Trophoblast cell (in vitro differentiated cells and primary cell): ENCODE measurements around the gene HK2.

Experiments used
- DNase-seq, 2 donors: peaks; one replicate each; pipeline ENCODE4 v3.0.0-alpha.2; 2016
- H2AFZ ChIP-seq: 2 replicates; pipeline ENCODE4 v1.6.1; 2013; ENCODE audit warnings: low read length, moderate library complexity, mild to moderate bottlenecking; ENCODE audit not compliant: insufficient read depth, poor library complexity
- H2AK5ac ChIP-seq: 2 replicates; pipeline ENCODE4 v1.6.1; 2013; ENCODE audit warnings: mild to moderate bottlenecking, low read length
- H2BK120ac ChIP-seq: 2 replicates; pipeline ENCODE4 v1.6.1; 2013; ENCODE audit warnings: low read length, mild to moderate bottlenecking, moderate library complexity; ENCODE audit not compliant: insufficient read depth, poor library complexity
- H2BK12ac ChIP-seq: 2 replicates; pipeline ENCODE4 v1.6.1; 2013; ENCODE audit warnings: mild to moderate bottlenecking, low read length, moderate library complexity
- H2BK5ac ChIP-seq: 2 replicates; pipeline ENCODE4 v1.6.1; 2013; ENCODE audit warnings: low read length, low read depth, moderate library complexity, mild to moderate bottlenecking; ENCODE audit not compliant: poor library complexity
- H3K14ac ChIP-seq: 2 replicates; pipeline ENCODE4 v1.6.1; 2013; ENCODE audit warnings: mild to moderate bottlenecking, low read length
- H3K18ac ChIP-seq: 2 replicates; pipeline ENCODE4 v1.6.1; 2013; ENCODE audit warnings: mild to moderate bottlenecking, low read length
- H3K23ac ChIP-seq: 2 replicates; pipeline ENCODE4 v1.6.1; 2013; ENCODE audit warnings: low read length
- H3K27ac ChIP-seq: 2 replicates; pipeline ENCODE4 v1.5.1; 2013; ENCODE audit warnings: low read depth, mild to moderate bottlenecking, inconsistent platforms, low read length, moderate library complexity
- H3K27me3 ChIP-seq: 2 replicates; pipeline ENCODE4 v1.6.1; 2013; ENCODE audit warnings: inconsistent platforms, mild to moderate bottlenecking, low read length, moderate library complexity; ENCODE audit not compliant: insufficient read depth
- H3K36me3 ChIP-seq, 2 experiments: 1 replicate in 1 of 2; 2 replicates in 1 of 2; pipeline ENCODE4 v1.6.1; 2013; ENCODE audit warnings: low read length in 2 of 2, mild to moderate bottlenecking in 2 of 2, moderate library complexity in 1 of 2; ENCODE audit not compliant: insufficient read depth in 2 of 2, control insufficient read depth in 1 of 2
- H3K4ac ChIP-seq: 2 replicates; pipeline ENCODE4 v1.6.1; 2013; ENCODE audit warnings: low read depth, mild to moderate bottlenecking, low read length, moderate library complexity
- H3K4me1 ChIP-seq, 2 experiments: 1 replicate in 1 of 2; 2 replicates in 1 of 2; pipeline ENCODE4 v1.6.1; 2013; ENCODE audit warnings: low read length in 2 of 2, mild to moderate bottlenecking in 2 of 2, moderate library complexity in 1 of 2; ENCODE audit not compliant: insufficient read depth in 2 of 2, control insufficient read depth in 1 of 2
- H3K4me2 ChIP-seq: 2 replicates; pipeline ENCODE4 v1.6.1; 2013; ENCODE audit warnings: inconsistent platforms, mild to moderate bottlenecking, low read length, moderate library complexity
- H3K4me3 ChIP-seq: 2 replicates; pipeline ENCODE4 v1.5.1; 2013; ENCODE audit warnings: mild to moderate bottlenecking, low read depth, low read length, inconsistent platforms
- H3K79me1 ChIP-seq: one replicate; pipeline ENCODE4 v1.6.1; 2013; ENCODE audit warnings: low read length
- H3K79me2 ChIP-seq: 2 replicates; pipeline ENCODE4 v1.6.1; 2013; ENCODE audit warnings: low read length, mild to moderate bottlenecking; ENCODE audit not compliant: control insufficient read depth, insufficient read depth, poor library complexity
- H3K9ac ChIP-seq: 2 replicates; pipeline ENCODE4 v1.6.1; 2013; ENCODE audit warnings: mild to moderate bottlenecking, low read length
- H3K9me3 ChIP-seq: 2 replicates; pipeline ENCODE4 v1.6.1; 2013; ENCODE audit warnings: low read depth, mild to moderate bottlenecking, control low read depth, inconsistent platforms, low read length; ENCODE audit not compliant: insufficient read depth
- H4K12ac ChIP-seq: 2 replicates; pipeline ENCODE4 v1.6.1; 2013; ENCODE audit warnings: low read depth, mild to moderate bottlenecking, low read length, moderate library complexity
- H4K8ac ChIP-seq: 2 replicates; pipeline ENCODE4 v1.6.1; 2013; ENCODE audit warnings: low read depth, mild to moderate bottlenecking, low read length, moderate library complexity
- H4K91ac ChIP-seq: one replicate; pipeline ENCODE4 v1.6.1; 2013; ENCODE audit warnings: low read depth, mild to moderate bottlenecking, low read length, moderate library complexity
- WGBS: extraction: QIAGEN DNeasy Blood & Tissue Kit; methylation state at CpG from one replicate; pipeline ENCODE4 v1.1.7; 2013; ENCODE audit warnings: missing lambda C conversion rate; ENCODE audit not compliant: insufficient read length, insufficient coverage; ENCODE audit errors: extremely low coverage; 5-methylcytosine and 5-hydroxymethylcytosine counted together

HK2 gene

DNA sequence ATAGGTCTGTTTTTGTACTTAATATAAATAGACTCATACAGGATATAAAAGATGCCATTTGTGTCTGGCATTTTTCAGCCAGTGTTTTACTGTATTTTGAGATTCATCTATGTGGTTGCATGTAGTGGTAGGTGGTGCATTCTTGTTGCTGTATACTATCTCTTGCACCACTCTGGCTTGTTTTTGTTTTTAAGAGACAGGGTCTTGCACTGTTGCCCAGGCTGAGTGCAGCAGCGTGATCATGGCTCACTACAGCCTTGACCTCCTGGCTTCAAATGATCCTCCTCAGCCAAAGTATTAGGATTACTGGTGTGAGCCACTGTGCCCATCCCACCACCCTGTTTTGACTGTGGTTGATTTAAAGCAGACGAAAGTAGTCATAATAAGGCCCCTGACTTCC is 12.6 kb downstream of the HK2 start:
- H3K4me3 ChIP-seq, result no peak overlapping the region
- H2BK5ac ChIP-seq, result no peak overlapping the region
- H3K9ac ChIP-seq, result no peak overlapping the region
- no peak overlapping the region for H2AFZ ChIP-seq
- H4K12ac ChIP-seq, result no peak overlapping the region
- no peak for DNase-seq
- no peaks in the 10 kb centered on the region for H3K9me3 ChIP-seq
- H2AK5ac ChIP-seq, result no peak overlapping the region
- no peaks in the 10 kb centered on the region for H3K27me3 ChIP-seq
- no peak overlapping the region for H2BK120ac ChIP-seq
- H3K79me2 ChIP-seq, result peaks cover 14% of the 10 kb centered on the region
- no peaks in the 10 kb centered on the region for H3K36me3 ChIP-seq
- H2BK12ac ChIP-seq, result peak overlapping the region; percentile 28
- H3K79me1 ChIP-seq, result peaks cover 27% of the 10 kb centered on the region
- H3K4ac ChIP-seq, result peak overlapping the region; percentile 80
- no peak overlapping the region for H3K18ac ChIP-seq
- no peak overlapping the region for H3K4me2 ChIP-seq
- no peak overlapping the region for H4K91ac ChIP-seq
- peaks cover 51 to 52% of the 10 kb centered on the region in 2 experiments for H3K4me1 ChIP-seq
- no peak overlapping the region for H3K27ac ChIP-seq
- no peak overlapping the region for H4K8ac ChIP-seq
- no peak overlapping the region for H3K23ac ChIP-seq
- H3K14ac ChIP-seq, result no peak overlapping the region
- no CpG with 5 or more reads among the region's 2 CpGs for WGBS

DNA sequence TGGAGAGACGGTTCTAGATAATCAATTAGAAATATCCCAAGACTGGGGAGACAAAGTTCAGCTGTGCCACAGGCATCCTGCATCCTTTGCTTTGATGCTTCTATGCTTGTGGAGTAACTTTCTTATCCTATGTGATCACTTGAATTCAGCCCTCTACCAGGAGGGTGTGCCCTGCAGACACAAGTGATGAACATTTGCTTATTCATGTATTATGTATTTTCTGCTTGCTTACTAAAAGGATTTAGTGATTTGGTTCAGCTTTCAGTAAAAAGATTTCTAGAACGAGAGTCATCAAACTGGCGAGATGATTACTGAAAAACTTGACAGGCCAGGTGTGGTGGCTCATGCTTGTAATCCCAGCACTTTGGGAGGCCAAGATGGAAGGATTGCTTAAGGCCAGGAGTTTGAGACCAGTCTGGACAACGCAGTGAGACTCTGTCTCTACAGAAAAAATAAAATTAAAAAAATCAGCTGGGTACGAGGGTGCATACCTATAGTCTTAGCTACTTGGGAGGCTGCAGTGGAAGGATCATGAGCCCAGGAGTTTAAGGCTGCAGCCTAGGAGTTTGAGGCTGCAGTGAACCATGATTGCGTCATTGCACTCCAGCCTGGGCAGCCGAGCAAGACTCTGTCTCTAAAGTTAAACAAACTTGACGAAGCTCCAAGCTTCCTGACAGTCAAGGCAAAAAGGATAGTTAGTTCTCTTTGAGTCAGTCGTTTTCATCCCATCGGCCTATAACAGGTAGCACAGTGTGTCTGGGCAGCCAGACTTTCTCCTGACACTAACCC is 13.3 kb downstream of the HK2 start:
- Histone ChIP-seq H3K14ac (no peak overlapping the region), H3K79me2 (peaks cover 12% of the 10 kb centered on the region), H3K18ac (no peak overlapping the region), H2BK120ac (no peak overlapping the region), H4K12ac (no peak overlapping the region), H3K27me3 (no peaks in the 10 kb centered on the region), H3K4me1 (peaks cover 57 to 60% of the 10 kb centered on the region in 2 experiments), H3K4me2 (no peak overlapping the region), H3K4me3 (no peak overlapping the region), H2BK12ac (no peak overlapping the region), H3K27ac (no peak overlapping the region), H4K8ac (no peak overlapping the region), H2AK5ac (no peak overlapping the region), H3K4ac (no peak overlapping the region), H3K79me1 (peaks cover 34% of the 10 kb centered on the region), H4K91ac (no peak overlapping the region), H2AFZ (no peak overlapping the region), H3K9me3 (no peaks in the 10 kb centered on the region), H3K9ac (no peak overlapping the region), H2BK5ac (no peak overlapping the region), H3K23ac (no peak overlapping the region), H3K36me3 (no peaks in the 10 kb centered on the region)
- no CpG with 5 or more reads among the region's 10 CpGs for WGBS
- DNase-seq, result peak in 1 of 2 donors; percentile 35

DNA sequence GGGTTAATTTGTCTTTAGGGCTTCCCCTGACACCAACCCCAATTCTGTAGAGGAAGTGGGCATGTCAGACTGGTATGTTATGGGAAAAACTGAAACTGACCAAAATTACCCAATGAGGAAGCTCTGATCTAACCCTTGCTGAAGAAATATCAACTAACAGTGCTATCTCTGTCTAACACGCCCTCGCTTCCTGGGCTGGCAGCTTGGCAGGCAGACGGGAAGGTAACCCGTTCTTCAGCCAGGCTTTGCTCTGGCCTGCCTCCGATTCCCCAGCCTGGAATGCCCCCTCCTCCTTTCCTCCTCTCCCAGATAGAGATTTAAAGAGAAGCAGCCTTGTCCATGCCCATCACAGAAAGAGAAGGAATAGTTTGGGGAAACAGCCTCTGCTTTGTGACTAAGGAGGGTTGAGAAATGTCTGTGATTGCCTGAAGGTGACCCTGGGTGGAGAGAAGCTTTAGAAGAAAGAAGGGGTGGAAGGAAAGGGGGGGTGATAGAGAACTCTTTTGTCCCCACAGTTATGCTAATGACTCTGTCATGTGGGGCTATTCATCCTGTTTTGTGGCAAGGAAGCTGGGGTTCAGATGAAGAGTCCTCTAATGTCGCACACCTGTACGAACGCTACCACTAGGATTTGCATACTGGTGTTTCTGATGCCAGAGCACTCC is 15.4 kb downstream of the HK2 start:
- Histone ChIP-seq H2BK5ac (no peak overlapping the region), H3K4me3 (no peak overlapping the region), H3K27me3 (no peaks in the 10 kb centered on the region), H3K9ac (no peak overlapping the region), H2AK5ac (no peak overlapping the region), H3K9me3 (no peaks in the 10 kb centered on the region), H3K4me2 (no peak overlapping the region), H3K36me3 (no peaks in the 10 kb centered on the region), H4K8ac (no peak overlapping the region), H3K4ac (no peak overlapping the region), H3K14ac (no peak overlapping the region), H4K12ac (no peak overlapping the region), H3K27ac (no peak overlapping the region), H3K23ac (no peak overlapping the region), H3K18ac (no peak overlapping the region), H2BK12ac (peak overlapping the region; percentile 5), H2AFZ (no peak overlapping the region), H3K4me1 (peaks cover 40 to 45% of the 10 kb centered on the region in 2 experiments), H3K79me2 (peaks cover 9% of the 10 kb centered on the region), H4K91ac (no peak overlapping the region), H3K79me1 (peaks cover 25% of the 10 kb centered on the region), H2BK120ac (no peak overlapping the region)
- WGBS, result no CpG with 5 or more reads among the region's 8 CpGs
- peak in 1 of 2 donors; percentile 34 for DNase-seq

DNA sequence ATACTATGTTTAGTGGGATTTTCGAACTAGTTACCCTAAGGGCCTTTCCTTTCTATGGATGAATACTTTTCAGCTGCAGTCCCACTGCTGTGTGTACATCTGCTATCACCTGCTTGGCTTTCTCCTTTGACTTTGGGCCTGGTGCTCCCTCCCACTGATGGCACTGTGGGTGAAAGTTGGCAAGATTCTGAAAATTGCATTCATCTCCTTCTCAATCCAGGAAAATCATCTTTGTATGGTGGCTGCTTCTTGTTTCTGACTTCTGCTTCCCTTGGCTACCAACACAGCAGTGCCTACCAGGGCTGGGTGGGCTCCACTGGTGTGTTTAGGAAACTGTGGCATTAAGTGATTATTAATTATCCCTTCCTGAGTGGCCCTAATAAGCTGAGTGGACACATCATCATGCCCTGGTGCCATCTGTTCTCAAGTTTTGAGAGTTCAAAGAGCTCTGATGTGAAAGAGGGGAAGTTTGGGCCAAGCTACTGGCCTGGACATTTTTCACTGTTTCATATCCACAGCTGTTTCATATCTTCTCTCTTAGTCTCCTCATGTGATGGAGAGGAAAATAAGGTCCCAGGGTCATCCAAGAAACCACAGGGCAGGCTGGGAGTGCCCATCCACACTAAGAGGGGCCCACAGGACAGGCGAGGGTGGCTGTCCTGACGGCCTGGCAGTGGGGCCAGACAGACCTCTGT is 16.7 kb downstream of the HK2 start:
- peak overlapping the region; percentile 7 for H2AK5ac ChIP-seq
- H3K27me3 ChIP-seq, result no peaks in the 10 kb centered on the region
- peak in 1 of 2 donors; percentile 23 for DNase-seq
- H3K36me3 ChIP-seq, result peaks cover 0 to 3% of the 10 kb centered on the region in 2 experiments
- no peak overlapping the region for H4K12ac ChIP-seq
- no peak overlapping the region for H3K9ac ChIP-seq
- H2BK5ac ChIP-seq, result peak overlapping the region; percentile 55
- peak overlapping the region; percentile 70 for H3K27ac ChIP-seq
- H4K8ac ChIP-seq, result no peak overlapping the region
- H3K4me3 ChIP-seq, result no peak overlapping the region
- peak overlapping the region; percentile 8 for H3K4ac ChIP-seq
- H3K14ac ChIP-seq, result peak overlapping the region; percentile 36
- peak overlapping the region; percentile 18 for H3K18ac ChIP-seq
- H3K23ac ChIP-seq, result no peak overlapping the region
- peaks cover 18% of the 10 kb centered on the region for H3K79me1 ChIP-seq
- WGBS, result no CpG with 5 or more reads among the region's 3 CpGs
- H2BK12ac ChIP-seq, result peak overlapping the region; percentile 47
- peaks cover 9% of the 10 kb centered on the region for H3K79me2 ChIP-seq
- no peaks in the 10 kb centered on the region for H3K9me3 ChIP-seq
- H2BK120ac ChIP-seq, result peak overlapping the region; percentile 3
- peaks cover 33 to 37% of the 10 kb centered on the region in 2 experiments for H3K4me1 ChIP-seq
- peak overlapping the region; percentile 54 for H4K91ac ChIP-seq
- H2AFZ ChIP-seq, result no peak overlapping the region
- no peak overlapping the region for H3K4me2 ChIP-seq
